GM12878 (cell line): ENCODE measurements around the gene C2CD5.

Source experiments
- CREB1 ChIP-seq: IDR thresholded peaks from 2 replicates; pipeline ENCODE4 v1.6.1; 2012; ENCODE audit warnings: low read depth, mild to moderate bottlenecking, inconsistent platforms
- POLR2AphosphoS5 ChIP-seq: IDR thresholded peaks from 2 replicates; pipeline ENCODE4 v1.6.1; 2011; ENCODE audit warnings: mild to moderate bottlenecking, low read length, inconsistent platforms
- TF ChIP-seq, protein P1 (sequence below): IDR thresholded peaks from 2 replicates; pipeline ENCODE4 v1.6.1; 2011; ENCODE audit warnings: low read depth, low read length, improper control_type of control experiment, borderline replicate concordance

- TF ChIP-seq CREB1, result no peak
- TF ChIP-seq POLR2AphosphoS5, result no peak
- TF ChIP-seq, protein P1, sequence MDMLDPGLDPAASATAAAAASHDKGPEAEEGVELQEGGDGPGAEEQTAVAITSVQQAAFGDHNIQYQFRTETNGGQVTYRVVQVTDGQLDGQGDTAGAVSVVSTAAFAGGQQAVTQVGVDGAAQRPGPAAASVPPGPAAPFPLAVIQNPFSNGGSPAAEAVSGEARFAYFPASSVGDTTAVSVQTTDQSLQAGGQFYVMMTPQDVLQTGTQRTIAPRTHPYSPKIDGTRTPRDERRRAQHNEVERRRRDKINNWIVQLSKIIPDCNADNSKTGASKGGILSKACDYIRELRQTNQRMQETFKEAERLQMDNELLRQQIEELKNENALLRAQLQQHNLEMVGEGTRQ, result no peak
These were observed 131.8 kb downstream of the C2CD5 start for GRCh38 chr12:22412581-22412980.
